Small intestine (tissue), 7 donors: ENCODE results near the gene BANF2. TPM values are rescaled to one million over a fixed set of nuclear protein-coding genes. Genes with fewer than 3 reads are reported as not detected.

Source experiments
- DNase-seq, 2 donors: peaks; one replicate each; pipeline versions ENCODE4 v3.0.0 to v3.0.0-alpha.2; 2013
- FAIRE-seq: peaks from 2 replicates; lab custom pipeline; 2012; peaks lifted over from hg19 to GRCh38; lab: Jason Lieb, UNC
- H3K27ac ChIP-seq, 3 donors: one replicate each; pipeline ENCODE4 v1.5.1; 2013; ENCODE audit warnings: low read length in 2 of 3, mild to moderate bottlenecking in 2 of 3, control low read depth in 1 of 3, inconsistent platforms in 1 of 3, low read depth in 1 of 3, moderate library complexity in 1 of 3
- H3K27me3 ChIP-seq, 3 donors: one replicate each; pipeline ENCODE4 v1.6.1; 2013; ENCODE audit warnings: low read length in 3 of 3, inconsistent platforms in 1 of 3; ENCODE audit not compliant: control insufficient read depth in 3 of 3, insufficient read depth in 3 of 3
- H3K36me3 ChIP-seq, 3 donors: one replicate each; pipeline ENCODE4 v1.6.1; 2013; ENCODE audit warnings: low read length in 3 of 3, inconsistent platforms in 1 of 3, low read depth in 1 of 3, mild to moderate bottlenecking in 1 of 3, moderate library complexity in 1 of 3; ENCODE audit not compliant: control insufficient read depth in 3 of 3, insufficient read depth in 2 of 3
- H3K4me1 ChIP-seq, 3 donors: one replicate each; pipeline ENCODE4 v1.6.1; 2013; ENCODE audit warnings: low read length in 2 of 3, inconsistent platforms in 1 of 3, low read depth in 1 of 3, mild to moderate bottlenecking in 1 of 3, moderate library complexity in 1 of 3; ENCODE audit not compliant: control insufficient read depth in 3 of 3, insufficient read depth in 2 of 3
- H3K4me3 ChIP-seq, 3 donors: one replicate each; pipeline ENCODE4 v1.5.1; 2013; ENCODE audit warnings: low read length in 3 of 3, control low read depth in 1 of 3, inconsistent platforms in 1 of 3, low read depth in 1 of 3, mild to moderate bottlenecking in 1 of 3, moderate library complexity in 1 of 3
- H3K9me3 ChIP-seq, 2 donors: one replicate each; pipeline ENCODE4 v1.6.1; 2013; ENCODE audit warnings: low read depth in 1 of 2, low read length in 1 of 2; ENCODE audit not compliant: control insufficient read depth in 2 of 2, insufficient read depth in 1 of 2
- WGBS, 3 donors: extraction: QIAGEN DNeasy Blood & Tissue Kit; methylation state at CpG; one replicate each; pipeline ENCODE4 v1.1.7; 2013; 5-methylcytosine and 5-hydroxymethylcytosine counted together
- polyA plus RNA-seq, 4 donors: library from polyadenylated mRNA; stranded (reverse) in 3 of 4; unstranded in 1 of 4; fragments of 200-250 nt in 3 of 4; fragments of 120-200 nt in 1 of 4; gene quantifications; one replicate each; pipeline versions ENCODE4 v1.2.1 to v1.2.3, GENCODE V29; 2013
- donor health status: healthy with polysubstance abuse.
- donor health status: control.
- donor health status: control.
- donor health status: Bipolar disorder and iron deficiency.
- donor health status: healthy.

BANF2 gene
- polyA plus RNA-seq, 4 donors: not detected

DNA sequence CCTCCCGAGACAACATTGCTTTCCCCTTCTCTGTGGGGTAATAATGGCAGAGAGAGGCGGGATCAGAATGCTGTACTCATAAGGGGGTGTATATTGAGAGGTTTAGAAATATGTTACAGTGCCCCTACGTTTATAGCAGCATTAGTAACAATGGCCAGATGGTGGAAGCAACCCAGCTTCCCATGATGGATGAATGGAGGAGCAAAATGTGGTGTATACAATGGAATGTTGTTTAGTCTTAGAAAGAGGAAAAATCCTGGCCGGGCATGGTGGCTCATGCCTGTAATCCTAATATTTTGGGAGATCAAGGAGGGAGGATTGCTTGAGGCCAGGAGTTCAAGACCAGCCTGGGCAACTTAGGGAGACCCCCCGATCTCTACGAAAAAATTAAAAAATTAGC, 12.9 kb downstream of the BANF2 start:
- no peak overlapping the region for H3K4me3 ChIP-seq
- WGBS, 3 donors: 83 to 92% (median 84%) methylated on average over 6 of the region's 6 CpGs
- FAIRE-seq (no peak), DNase-seq (no peak)
- H3K27ac ChIP-seq: no peak overlapping the region
- peaks cover 0 to 33% (median 4%) of the 10 kb centered on the region in 3 donors for H3K4me1 ChIP-seq
- no peaks in the 10 kb centered on the region for H3K9me3 ChIP-seq
- no peaks in the 10 kb centered on the region for H3K27me3 ChIP-seq
- H3K36me3 ChIP-seq: no peaks in the 10 kb centered on the region

- Histone ChIP-seq H3K27me3 (no peaks in the 10 kb centered on the region), H3K4me1 (peaks cover 0 to 20% (median 4%) of the 10 kb centered on the region in 3 donors), H3K27ac (no peak overlapping the region), H3K9me3 (no peaks in the 10 kb centered on the region), H3K36me3 (no peaks in the 10 kb centered on the region), H3K4me3 (no peak overlapping the region)
- WGBS, 3 donors: 79 to 89% (median 80%) methylated on average over 1 of the region's 1 CpG
- DNase-seq (no peak), FAIRE-seq (no peak)
Observed at GRCh38 chr20:17714597-17714996, 14.8 kb downstream of the BANF2 start.

DNA sequence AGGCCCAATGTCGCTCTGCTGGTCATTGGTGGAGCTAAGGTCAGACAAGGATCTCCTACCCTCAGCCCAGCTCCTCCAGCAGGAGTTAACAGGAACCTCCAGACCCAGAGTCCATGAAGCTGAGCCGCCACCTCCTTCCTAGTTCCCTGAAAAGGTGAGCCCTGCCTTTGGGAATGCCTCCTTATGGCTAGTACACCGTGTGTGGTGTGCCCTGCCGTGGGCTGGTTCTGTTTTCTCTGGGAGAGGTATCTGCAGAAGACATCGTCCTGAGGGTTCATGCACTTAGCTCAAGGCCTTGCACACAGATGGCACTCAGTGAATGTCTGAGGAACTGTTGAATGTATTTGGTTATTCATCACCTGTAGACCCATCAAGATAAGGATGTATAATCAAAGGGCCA, 15.3 kb downstream of the BANF2 start:
- H3K27ac ChIP-seq: no peak overlapping the region
- WGBS, 3 donors: 82 to 88% (median 86%) methylated on average over 5 of the region's 5 CpGs
- no peaks in the 10 kb centered on the region for H3K9me3 ChIP-seq
- peaks cover 0 to 15% (median 4%) of the 10 kb centered on the region in 3 donors for H3K4me1 ChIP-seq
- DNase-seq: no peak
- no peaks in the 10 kb centered on the region for H3K36me3 ChIP-seq
- H3K4me3 ChIP-seq: no peak overlapping the region
- H3K27me3 ChIP-seq: no peaks in the 10 kb centered on the region
- FAIRE-seq: no peak

GRCh38 chr20:17716331-17716730, 16.6 kb downstream of the BANF2 start:
- DNase-seq: no peak
- 63 to 85% (median 71%) methylated on average over 7 of the region's 7 CpGs for WGBS, 3 donors
- Histone ChIP-seq H3K36me3 (no peaks in the 10 kb centered on the region), H3K4me1 (peaks cover 0 to 2% (median 0%) of the 10 kb centered on the region in 3 donors), H3K4me3 (no peak overlapping the region), H3K9me3 (no peaks in the 10 kb centered on the region), H3K27ac (no peak overlapping the region), H3K27me3 (no peaks in the 10 kb centered on the region)
- no peak for FAIRE-seq

DNA sequence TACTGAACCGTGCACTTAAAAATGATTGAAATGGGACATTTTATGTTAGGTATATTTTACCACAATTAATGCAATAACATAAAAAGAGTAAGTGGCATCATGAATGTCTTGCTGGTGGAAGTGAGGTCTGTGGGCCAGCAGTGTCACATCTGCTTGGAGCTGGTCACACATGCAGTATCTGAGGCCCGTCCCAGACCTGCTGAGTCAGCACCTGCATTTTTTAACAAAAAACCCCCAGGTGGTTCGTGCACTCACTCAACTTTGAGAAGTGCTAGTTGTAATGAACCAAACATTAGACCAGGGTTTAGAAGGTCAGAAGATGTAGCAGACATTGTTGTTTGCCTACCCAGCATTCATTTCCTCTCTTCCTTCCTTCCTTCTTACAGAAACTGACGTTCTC, 21.0 kb downstream of the BANF2 start:
- Histone ChIP-seq H3K4me3 (no peak overlapping the region), H3K9me3 (peaks cover 0 to 7% of the 10 kb centered on the region in 2 donors), H3K36me3 (no peaks in the 10 kb centered on the region), H3K27ac (no peak overlapping the region), H3K27me3 (no peaks in the 10 kb centered on the region), H3K4me1 (peaks cover 0 to 15% (median 0%) of the 10 kb centered on the region in 3 donors)
- DNase-seq: no peak
- FAIRE-seq: no peak
- 76 to 90% (median 87%) methylated on average over 4 of the region's 4 CpGs for WGBS, 3 donors

- Histone ChIP-seq H3K36me3 (no peaks in the 10 kb centered on the region), H3K9me3 (peaks cover 0 to 7% of the 10 kb centered on the region in 2 donors), H3K4me1 (peaks cover 0 to 15% (median 0%) of the 10 kb centered on the region in 3 donors), H3K27ac (peak overlapping the region; percentile 62 to 79 (median 78)), H3K27me3 (no peaks in the 10 kb centered on the region), H3K4me3 (no peak overlapping the region)
- DNase-seq (peak; percentile 80 to 86), FAIRE-seq (no peak)
- 11 to 39% (median 20%) methylated on average over 6 of the region's 6 CpGs for WGBS, 3 donors
Observed at GRCh38 chr20:17721802-17722486, 22.2 kb downstream of the BANF2 start.

DNA sequence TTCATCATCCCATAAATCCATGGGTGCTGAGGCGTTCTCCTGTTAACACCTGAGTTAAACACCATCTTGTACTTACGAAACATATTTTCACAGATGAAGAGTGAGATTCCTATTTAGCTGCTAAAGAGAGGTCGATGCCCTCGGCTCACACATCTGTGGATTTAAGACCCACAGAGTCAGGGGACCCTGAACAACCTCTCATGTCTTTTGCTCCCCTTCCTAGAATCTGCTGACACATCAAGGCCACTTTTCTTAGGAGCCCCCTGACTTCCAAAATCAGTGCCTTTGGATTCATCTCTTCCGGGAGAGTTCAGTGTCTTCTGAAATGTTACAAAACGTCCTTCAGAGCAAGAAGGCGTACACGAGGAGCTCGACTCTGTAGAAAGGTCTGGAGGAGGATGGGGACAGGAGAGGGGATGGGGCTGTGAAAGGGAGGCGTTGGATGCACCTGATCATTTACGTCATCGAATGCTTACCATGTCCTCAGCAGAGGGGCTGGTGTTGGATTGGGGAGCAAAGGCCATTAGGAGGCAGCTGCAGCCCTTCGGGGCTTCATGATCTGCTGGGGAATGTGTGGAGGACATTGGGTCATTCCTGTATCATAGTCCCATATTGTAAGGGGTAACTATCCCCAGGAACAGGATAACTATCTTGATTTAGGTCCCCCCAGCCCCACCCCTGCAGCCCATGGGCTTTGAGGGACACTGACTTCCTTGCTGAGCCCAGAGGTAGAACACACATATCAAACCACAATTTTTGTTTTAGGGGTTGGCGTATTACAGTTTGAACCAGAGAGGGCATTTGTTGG, 22.9 kb downstream of the BANF2 start:
- Histone ChIP-seq H3K27me3 (no peaks in the 10 kb centered on the region), H3K4me3 (no peak overlapping the region), H3K4me1 (peaks cover 0 to 15% (median 0%) of the 10 kb centered on the region in 3 donors), H3K9me3 (peaks cover 0 to 7% of the 10 kb centered on the region in 2 donors), H3K27ac (peak overlapping the region in 1 of 3 donors; percentile 78), H3K36me3 (no peaks in the 10 kb centered on the region)
- FAIRE-seq (no peak), DNase-seq (no peak)
- WGBS, 3 donors: 71 to 78% (median 72%) methylated on average over 14 of the region's 14 CpGs

DNA sequence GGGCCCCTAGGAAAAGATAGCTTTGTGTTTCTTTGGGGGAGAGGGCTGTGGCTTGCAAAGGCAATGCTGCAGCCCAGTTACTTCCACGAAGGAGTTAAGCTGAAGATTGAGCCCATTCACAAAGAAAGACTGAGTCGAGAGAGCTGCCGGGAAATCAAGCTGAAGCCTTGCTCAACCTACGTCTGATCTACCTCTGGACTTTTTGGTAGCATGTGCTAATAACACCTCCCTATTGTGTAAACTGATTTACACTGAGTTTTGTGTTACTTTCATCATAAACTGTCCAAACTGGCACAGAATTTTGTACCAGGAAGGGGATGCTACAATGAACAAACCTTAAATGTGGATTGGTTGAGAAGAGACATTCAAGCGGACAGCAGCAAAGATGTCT, 23.5 kb downstream of the BANF2 start:
- WGBS, 3 donors: 90 to 96% (median 92%) methylated on average over 5 of the region's 5 CpGs
- H3K4me1 ChIP-seq: peaks cover 0 to 15% (median 0%) of the 10 kb centered on the region in 3 donors
- H3K27me3 ChIP-seq: no peaks in the 10 kb centered on the region
- DNase-seq (no peak), FAIRE-seq (no peak)
- no peak overlapping the region for H3K4me3 ChIP-seq
- no peak overlapping the region for H3K27ac ChIP-seq
- peaks cover 0 to 7% of the 10 kb centered on the region in 2 donors for H3K9me3 ChIP-seq
- H3K36me3 ChIP-seq: no peaks in the 10 kb centered on the region
